OCI-LY3 (cell line): ENCODE data around the gene COBL.
"Not testable (repeated sequence)": the region's sequence is repeated elsewhere in the genome, so short reads cannot be mapped to it uniquely, and the experiment has no call there.

Experiments used
- H2AFZ ChIP-seq: fragments of 200-600, 300-600 bp; shearing (Covaris generic); 2 replicates; pipeline ENCODE4 v1.6.0; 2014; ENCODE audit warnings: antibody characterized with exemption, low read depth, low read length
- H3K27ac ChIP-seq: fragments of 200-600, 300-600 bp; sonication (generic); 2 replicates; pipeline ENCODE4 v1.5.1; 2014; ENCODE audit warnings: mild to moderate bottlenecking, low read length, moderate library complexity, mixed read lengths
- H3K27me3 ChIP-seq: fragments of 200-600, 300-600 bp; sonication (generic); 2 replicates; pipeline ENCODE4 v1.6.1; 2014; ENCODE audit warnings: low read depth, low read length, mixed read lengths
- H3K36me3 ChIP-seq: fragments of 200-600, 300-600 bp; sonication (generic); replicated peaks from 2 replicates; pipeline ENCODE3; 2014; ENCODE audit warnings: low read depth, low read length, mixed read lengths
- H3K4me1 ChIP-seq: fragments of 300-600, 200-600 bp; sonication (generic); 2 replicates; pipeline ENCODE4 v1.6.1; 2014; ENCODE audit warnings: low read length, mixed read lengths
- H3K4me2 ChIP-seq: fragments of 200-600, 300-600 bp; sonication (generic); 2 replicates; pipeline ENCODE4 v1.6.1; 2014; ENCODE audit warnings: low read length, mixed read lengths
- H3K4me3 ChIP-seq: fragments of 300-600, 200-600 bp; sonication (generic); 2 replicates; pipeline ENCODE4 v1.5.1; 2014; ENCODE audit warnings: antibody characterized with exemption, mild to moderate bottlenecking, low read length, moderate library complexity
- H3K79me2 ChIP-seq: fragments of 300-600, 200-600 bp; shearing (Covaris generic); 2 replicates; pipeline ENCODE4 v1.6.1; 2014; ENCODE audit warnings: mild to moderate bottlenecking, low read length, mixed read lengths
- H3K9ac ChIP-seq: fragments of 300-600, 200-600 bp; shearing (Covaris generic); 2 replicates; pipeline ENCODE4 v1.6.0; 2014; ENCODE audit warnings: mild to moderate bottlenecking, low read length, moderate library complexity
- H3K9me3 ChIP-seq: fragments of 200-600, 300-600 bp; shearing (Covaris generic); 2 replicates; pipeline ENCODE4 v1.6.1; 2014; ENCODE audit warnings: low read length, mixed read lengths; ENCODE audit not compliant: insufficient read depth
- H4K20me1 ChIP-seq: fragments of 200-600, 300-600 bp; sonication (generic); 2 replicates; pipeline ENCODE4 v1.6.1; 2016; ENCODE audit warnings: low read length, mixed read lengths; ENCODE audit not compliant: insufficient read depth
- EZH2phosphoT487 ChIP-seq: fragments of 200-600 bp; shearing (Covaris generic); IDR thresholded peaks from 2 replicates; pipeline ENCODE4 v1.6.1; 2018; ENCODE audit warnings: antibody characterized with exemption, mixed run types, low read depth
- TF ChIP-seq, protein P1 (sequence below): fragments of 200-600, 300-600 bp; sonication (generic); IDR thresholded peaks from 2 replicates; pipeline ENCODE4 v1.5.1; 2014; ENCODE audit warnings: antibody characterized with exemption, low read length, low read depth

COBL gene

GRCh38 chr7:51210766-51211165 lies 105.8 kb downstream of the COBL start:
- no peaks in the 10 kb centered on the region for H3K4me1 ChIP-seq
- H3K4me2 ChIP-seq = no peak overlapping the region
- no peak overlapping the region for H3K9ac ChIP-seq
- no peaks in the 10 kb centered on the region for H4K20me1 ChIP-seq
- no peaks in the 10 kb centered on the region for H3K9me3 ChIP-seq
- H3K36me3 ChIP-seq = no peaks in the 10 kb centered on the region
- no peak overlapping the region for H3K27ac ChIP-seq
- no peaks in the 10 kb centered on the region for H3K79me2 ChIP-seq
- no peak overlapping the region for H3K4me3 ChIP-seq
- H2AFZ ChIP-seq = no peak overlapping the region
- H3K27me3 ChIP-seq = no peaks in the 10 kb centered on the region
- TF ChIP-seq, protein P1, sequence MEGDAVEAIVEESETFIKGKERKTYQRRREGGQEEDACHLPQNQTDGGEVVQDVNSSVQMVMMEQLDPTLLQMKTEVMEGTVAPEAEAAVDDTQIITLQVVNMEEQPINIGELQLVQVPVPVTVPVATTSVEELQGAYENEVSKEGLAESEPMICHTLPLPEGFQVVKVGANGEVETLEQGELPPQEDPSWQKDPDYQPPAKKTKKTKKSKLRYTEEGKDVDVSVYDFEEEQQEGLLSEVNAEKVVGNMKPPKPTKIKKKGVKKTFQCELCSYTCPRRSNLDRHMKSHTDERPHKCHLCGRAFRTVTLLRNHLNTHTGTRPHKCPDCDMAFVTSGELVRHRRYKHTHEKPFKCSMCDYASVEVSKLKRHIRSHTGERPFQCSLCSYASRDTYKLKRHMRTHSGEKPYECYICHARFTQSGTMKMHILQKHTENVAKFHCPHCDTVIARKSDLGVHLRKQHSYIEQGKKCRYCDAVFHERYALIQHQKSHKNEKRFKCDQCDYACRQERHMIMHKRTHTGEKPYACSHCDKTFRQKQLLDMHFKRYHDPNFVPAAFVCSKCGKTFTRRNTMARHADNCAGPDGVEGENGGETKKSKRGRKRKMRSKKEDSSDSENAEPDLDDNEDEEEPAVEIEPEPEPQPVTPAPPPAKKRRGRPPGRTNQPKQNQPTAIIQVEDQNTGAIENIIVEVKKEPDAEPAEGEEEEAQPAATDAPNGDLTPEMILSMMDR = no peak
- no peak for TF ChIP-seq EZH2phosphoT487

- Histone ChIP-seq H3K9ac (no peak overlapping the region), H3K27ac (no peak overlapping the region), H3K9me3 (no peaks in the 10 kb centered on the region), H3K36me3 (no peaks in the 10 kb centered on the region), H3K4me1 (no peaks in the 10 kb centered on the region), H3K4me3 (no peak overlapping the region), H3K79me2 (no peaks in the 10 kb centered on the region), H3K4me2 (no peak overlapping the region), H2AFZ (no peak overlapping the region), H3K27me3 (no peaks in the 10 kb centered on the region), H4K20me1 (no peaks in the 10 kb centered on the region)
- TF ChIP-seq, protein P1 = no peak
- no peak for TF ChIP-seq EZH2phosphoT487
Observed at GRCh38 chr7:51209426-51209825, 107.2 kb downstream of the COBL start.

DNA sequence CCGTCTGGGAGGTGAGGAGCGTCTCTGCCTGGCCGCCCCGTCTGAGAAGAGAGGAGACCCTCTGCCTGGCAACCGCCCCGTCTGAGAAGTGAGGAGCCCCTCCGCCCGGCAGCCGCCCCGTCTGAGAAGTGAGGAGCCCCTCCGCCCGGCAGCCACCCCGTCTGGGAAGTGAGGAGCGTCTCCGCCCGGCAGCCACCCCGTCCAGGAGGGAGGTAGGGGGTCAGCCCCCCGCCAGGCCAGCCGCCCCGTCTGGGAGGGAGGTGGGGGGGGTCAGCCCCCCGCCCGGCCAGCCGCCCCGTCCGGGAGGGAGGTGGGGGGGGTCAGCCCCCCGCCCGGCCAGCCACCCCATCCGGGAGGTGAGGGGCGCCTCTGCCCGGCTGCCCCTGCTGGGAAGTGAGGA lies 108.5 kb downstream of the COBL start:
- H3K9me3 ChIP-seq, H3K4me3 ChIP-seq, H3K4me1 ChIP-seq, H3K36me3 ChIP-seq, H3K27ac ChIP-seq, H3K79me2 ChIP-seq, H3K4me2 ChIP-seq, H4K20me1 ChIP-seq, H3K9ac ChIP-seq, H2AFZ ChIP-seq, H3K27me3 ChIP-seq: not testable (repeated sequence)

- Histone ChIP-seq H3K9ac (no peak overlapping the region), H3K9me3 (no peaks in the 10 kb centered on the region), H3K4me3 (no peak overlapping the region), H3K4me2 (no peak overlapping the region), H3K27ac (no peak overlapping the region), H3K36me3 (no peaks in the 10 kb centered on the region), H3K27me3 (peaks cover 3% of the 10 kb centered on the region; the same call in 1 of the 2 replicates), H3K4me1 (no peaks in the 10 kb centered on the region), H4K20me1 (no peaks in the 10 kb centered on the region), H3K79me2 (no peaks in the 10 kb centered on the region), H2AFZ (no peak overlapping the region)
- TF ChIP-seq, protein P1 = no peak
- TF ChIP-seq EZH2phosphoT487 = no peak
Observed at GRCh38 chr7:51198654-51199053, 118.0 kb downstream of the COBL start.

- Histone ChIP-seq H3K79me2 (no peaks in the 10 kb centered on the region), H3K9ac (no peak overlapping the region), H3K9me3 (no peaks in the 10 kb centered on the region), H4K20me1 (no peaks in the 10 kb centered on the region), H2AFZ (no peak overlapping the region), H3K27me3 (peaks cover 3% of the 10 kb centered on the region; the same call in 1 of the 2 replicates), H3K4me3 (no peak overlapping the region), H3K4me2 (no peak overlapping the region), H3K4me1 (no peaks in the 10 kb centered on the region), H3K36me3 (no peaks in the 10 kb centered on the region), H3K27ac (no peak overlapping the region)
- TF ChIP-seq, protein P1 = no peak
Observed at GRCh38 chr7:51190969-51191368, 125.6 kb downstream of the COBL start.
